ENCODE measurements around the gene SETD1B.

SETD1B gene

GRCh38 chr12:121825041-121825523 lies 21.3 kb downstream of the SETD1B start:
- H3K4me2 ChIP-seq (ENCODE audit: low read length): no peak overlapping the region
- H3K4me3 ChIP-seq (ENCODE audit: low read depth, low read length, poor library complexity, severe bottlenecking): no peak overlapping the region
- no peak for TF ChIP-seq EZH2 (IDR thresholded peaks at IDR 0.05; ENCODE audit: borderline replicate concordance, low read length)
- no peak for TF ChIP-seq CTCF (IDR thresholded peaks at IDR 0.05; ENCODE audit: low read length)
- no peak overlapping the region for H2AFZ ChIP-seq (ENCODE audit: low read length)
- H3K9me2 ChIP-seq (ENCODE audit: low read depth, low read length): no peaks in the 10 kb centered on the region
- no peaks in the 10 kb centered on the region for H3K9me3 ChIP-seq (ENCODE audit: low read length)
- peaks cover 77% of the 10 kb centered on the region for H3K36me3 ChIP-seq (ENCODE audit: insufficient read depth, low read length)
- no peak overlapping the region for H3K27ac ChIP-seq (ENCODE audit: low read depth, low read length, poor library complexity, severe bottlenecking)
- no peak overlapping the region for H3K9ac ChIP-seq (ENCODE audit: low read length)
- no peaks in the 10 kb centered on the region for H4K20me1 ChIP-seq (ENCODE audit: insufficient read depth, low read length)
- no peaks in the 10 kb centered on the region for H3F3A ChIP-seq (ENCODE audit: insufficient read depth, low read length)
- H3K79me2 ChIP-seq (ENCODE audit: insufficient read depth, low read length): no peaks in the 10 kb centered on the region
- no peaks in the 10 kb centered on the region for H3K27me3 ChIP-seq (ENCODE audit: insufficient read depth, low read length)
- H3K4me1 ChIP-seq (ENCODE audit: insufficient read depth, low read length, severe bottlenecking): peaks cover 6% of the 10 kb centered on the region

- no peak overlapping the region for H2AFZ ChIP-seq (ENCODE audit: low read length)
- no peak overlapping the region for H3K4me3 ChIP-seq (ENCODE audit: low read depth, low read length, poor library complexity, severe bottlenecking)
- no peaks in the 10 kb centered on the region for H3K79me2 ChIP-seq (ENCODE audit: insufficient read depth, low read length)
- H3K4me2 ChIP-seq (ENCODE audit: low read length): no peak overlapping the region
- TF ChIP-seq EZH2 (IDR thresholded peaks at IDR 0.05; ENCODE audit: borderline replicate concordance, low read length) (no peak), CTCF (IDR thresholded peaks at IDR 0.05; ENCODE audit: low read length) (no peak)
- no peaks in the 10 kb centered on the region for H3K9me3 ChIP-seq (ENCODE audit: low read length)
- no peak overlapping the region for H3K27ac ChIP-seq (ENCODE audit: low read depth, low read length, poor library complexity, severe bottlenecking)
- H3K9ac ChIP-seq (ENCODE audit: low read length): no peak overlapping the region
- peaks cover 6% of the 10 kb centered on the region for H3K4me1 ChIP-seq (ENCODE audit: insufficient read depth, low read length, severe bottlenecking)
- H3F3A ChIP-seq (ENCODE audit: insufficient read depth, low read length): no peaks in the 10 kb centered on the region
- H4K20me1 ChIP-seq (ENCODE audit: insufficient read depth, low read length): no peaks in the 10 kb centered on the region
- peaks cover 80% of the 10 kb centered on the region for H3K36me3 ChIP-seq (ENCODE audit: insufficient read depth, low read length)
- H3K27me3 ChIP-seq (ENCODE audit: insufficient read depth, low read length): no peaks in the 10 kb centered on the region
- H3K9me2 ChIP-seq (ENCODE audit: low read depth, low read length): no peaks in the 10 kb centered on the region
Observed at GRCh38 chr12:121826318-121827150, 22.7 kb downstream of the SETD1B start.

GRCh38 chr12:121827351-121828099 lies 23.7 kb downstream of the SETD1B start:
- Histone ChIP-seq H3F3A (ENCODE audit: insufficient read depth, low read length) (no peaks in the 10 kb centered on the region), H2AFZ (ENCODE audit: low read length) (no peak overlapping the region), H3K27ac (ENCODE audit: low read depth, low read length, poor library complexity, severe bottlenecking) (no peak overlapping the region), H3K4me1 (ENCODE audit: insufficient read depth, low read length, severe bottlenecking) (peaks cover 6% of the 10 kb centered on the region), H3K4me3 (ENCODE audit: low read depth, low read length, poor library complexity, severe bottlenecking) (no peak overlapping the region), H3K9ac (ENCODE audit: low read length) (no peak overlapping the region), H3K9me3 (ENCODE audit: low read length) (no peaks in the 10 kb centered on the region), H4K20me1 (ENCODE audit: insufficient read depth, low read length) (no peaks in the 10 kb centered on the region), H3K79me2 (ENCODE audit: insufficient read depth, low read length) (no peaks in the 10 kb centered on the region), H3K9me2 (ENCODE audit: low read depth, low read length) (no peaks in the 10 kb centered on the region), H3K27me3 (ENCODE audit: insufficient read depth, low read length) (no peaks in the 10 kb centered on the region), H3K4me2 (ENCODE audit: low read length) (no peak overlapping the region), H3K36me3 (ENCODE audit: insufficient read depth, low read length) (peaks cover 83% of the 10 kb centered on the region)
- TF ChIP-seq EZH2 (IDR thresholded peaks at IDR 0.05; ENCODE audit: borderline replicate concordance, low read length): no peak
- TF ChIP-seq CTCF (IDR thresholded peaks at IDR 0.05; ENCODE audit: low read length): no peak

All from OCI-LY1 (cell line).